Activated CD8-positive, alpha-beta memory T cell treated with anti-CD3 and anti-CD28 coated beads, Interleukin-2, amount 10 ng/mL, durations not matched to agents 7 days and 5 days (primary cell): ENCODE results near the gene CHD1L. TPM values are rescaled to one million over a fixed set of nuclear protein-coding genes. Genes with fewer than 3 reads are reported as not detected.
"Not testable (repeated sequence)": the region's sequence is repeated elsewhere in the genome, so short reads cannot be mapped to it uniquely, and the experiment has no call there.

Experiments used
- ATAC-seq: fragments of 150-1000 bp; cut with Tn5 transposase; one replicate; pipeline ENCODE4 v1.10.0; 2021; ENCODE audit warnings: moderate library complexity
- CTCF ChIA-PET: fragments of 350-600 bp; sonication (Branson Sonifier 250); formaldehyde crosslinking; loops from one replicate; lab custom pipeline; 2021; ENCODE audit warnings: antibody characterized with exemption; lab: Charles Lee
- DNase-seq: peaks from one replicate; pipeline ENCODE4 v3.0.0-alpha.2; 2020
- H3K27ac Mint-ChIP-seq: one replicate; pipeline ENCODE4 v1.8.0; 2021; ENCODE audit warnings: mild to moderate bottlenecking, mixed read lengths
- H3K27me3 Mint-ChIP-seq: one replicate; pipeline ENCODE4 v1.8.0; 2021; ENCODE audit warnings: mixed read lengths
- H3K36me3 Mint-ChIP-seq: one replicate; pipeline ENCODE4 v1.8.0; 2021; ENCODE audit warnings: mild to moderate bottlenecking, mixed read lengths
- H3K4me1 Mint-ChIP-seq: one replicate; pipeline ENCODE4 v1.8.0; 2021; ENCODE audit warnings: mixed read lengths
- H3K4me3 Mint-ChIP-seq: one replicate; pipeline ENCODE4 v1.8.0; 2021; ENCODE audit warnings: mild to moderate bottlenecking, moderate library complexity, mixed read lengths
- H3K9me3 Mint-ChIP-seq: one replicate; pipeline ENCODE4 v1.8.0; 2022; ENCODE audit warnings: low read depth, mixed read lengths
- total RNA-seq, 2 experiments: library from RNA; stranded (reverse); gene quantifications; one replicate each; pipeline ENCODE4 v1.2.3, GENCODE V29; 2021

Gene CHD1L
- 10 to 100 TPM; 82.2 to 83.7 TPM for total RNA-seq

DNA sequence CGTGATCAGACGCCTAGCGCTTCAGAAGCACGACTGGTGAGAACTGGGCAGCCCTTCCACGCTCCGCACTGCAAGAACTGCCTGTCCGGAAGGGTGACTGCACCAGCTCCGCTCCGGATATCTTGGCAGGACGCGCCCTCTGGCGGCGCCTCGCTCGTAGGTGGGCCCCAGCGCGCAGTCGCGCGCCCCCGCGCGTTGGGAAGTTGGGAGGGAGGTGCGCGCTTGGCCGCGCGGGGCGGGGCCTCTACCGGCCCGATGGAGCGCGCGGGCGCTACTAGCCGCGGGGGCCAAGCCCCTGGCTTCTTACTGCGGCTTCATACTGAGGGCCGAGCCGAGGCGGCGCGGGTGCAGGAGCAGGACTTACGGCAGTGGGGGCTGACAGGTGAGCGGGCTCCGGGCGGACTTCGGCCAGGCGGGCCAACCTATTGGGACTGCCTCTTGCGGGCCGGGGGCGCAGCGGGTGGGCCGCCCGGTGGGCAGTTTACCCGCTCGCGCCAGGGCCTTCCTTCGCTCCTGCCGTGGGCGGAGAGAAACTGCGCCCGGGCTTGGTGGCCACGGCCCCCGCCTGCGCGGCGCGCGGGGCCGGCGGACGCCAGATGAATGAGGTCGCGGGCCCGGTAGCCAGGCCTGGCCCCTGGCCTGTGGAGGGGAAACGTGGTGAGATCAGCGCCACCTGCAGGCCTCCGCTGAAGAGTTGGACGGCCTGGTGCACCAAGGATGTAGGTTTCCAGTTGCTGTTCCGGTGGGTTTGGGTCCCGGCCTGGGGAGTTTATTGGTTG, at the start of gene CHD1L:
CHD1L (plus strand) TSS at position 236 of the 779 bp plus-strand sequence; CDS start at position 256, 20 bp downstream.
- CTCF ChIA-PET = interaction anchor here (0.6 to 3.5 kb wide), 24 partner anchors 11 to 1064 kb away, joined by 3 to 42 read pairs (median 3); partner anchors contain the start of genes FMO5 and PRKAB2
- DNase-seq (peak; percentile 96), ATAC-seq (peak; percentile 93)
- peaks cover 15% of the 10 kb centered on the region for H3K27me3 Mint-ChIP-seq
- peak within 1 kb of the TSS; percentile 87 for H3K27ac Mint-ChIP-seq
- no peaks in the 10 kb centered on the region for H3K9me3 Mint-ChIP-seq
- peaks cover 13% of the 10 kb centered on the region for H3K36me3 Mint-ChIP-seq
- H3K4me3 Mint-ChIP-seq = peak within 1 kb of the TSS; percentile 97
- H3K4me1 Mint-ChIP-seq = peaks cover 39% of the 10 kb centered on the region

- CTCF ChIA-PET = interaction anchor here (1.2 kb wide), 1 partner anchor 46 kb away, joined by 3 read pairs; no protein-coding TSS in a partner anchor
- not testable (repeated sequence) for H3K4me3 Mint-ChIP-seq, DNase-seq, H3K4me1 Mint-ChIP-seq, H3K27ac Mint-ChIP-seq, ATAC-seq, H3K9me3 Mint-ChIP-seq, H3K36me3 Mint-ChIP-seq, H3K27me3 Mint-ChIP-seq
Measured at GRCh38 chr1:147197324-147197723, 45.2 kb upstream of the CHD1L start.

GRCh38 chr1:147201276-147201675, 41.2 kb upstream of the CHD1L start:
- peaks cover 8% of the 10 kb centered on the region for H3K4me1 Mint-ChIP-seq
- H3K4me3 Mint-ChIP-seq = no peak overlapping the region
- no peak for ATAC-seq
- no peak overlapping the region for H3K27ac Mint-ChIP-seq
- H3K36me3 Mint-ChIP-seq = peaks cover 2% of the 10 kb centered on the region
- H3K27me3 Mint-ChIP-seq = no peaks in the 10 kb centered on the region
- CTCF ChIA-PET = no interaction called here
- no peak for DNase-seq
- no peaks in the 10 kb centered on the region for H3K9me3 Mint-ChIP-seq

DNA sequence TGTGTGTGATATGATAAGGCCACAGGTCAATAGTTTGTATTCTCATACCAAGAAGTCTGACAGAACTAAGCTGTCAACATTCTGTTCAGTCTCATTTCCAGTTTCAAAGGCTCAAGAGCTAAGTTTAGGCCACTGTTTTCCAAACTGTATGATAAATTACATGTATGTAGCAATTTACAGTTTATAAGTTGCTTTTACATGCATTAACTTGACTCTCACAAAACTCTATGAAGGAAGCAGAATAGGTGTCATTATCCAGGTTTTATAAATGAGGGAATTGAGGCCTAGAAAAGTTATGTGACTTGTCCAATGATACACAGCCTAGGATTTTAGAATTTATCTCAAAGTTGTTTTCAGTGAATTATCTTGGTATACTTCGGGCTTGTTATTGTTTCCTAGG, 40.7 kb upstream of the CHD1L start:
- peaks cover 2% of the 10 kb centered on the region for H3K36me3 Mint-ChIP-seq
- H3K4me3 Mint-ChIP-seq = no peak overlapping the region
- H3K4me1 Mint-ChIP-seq = peaks cover 8% of the 10 kb centered on the region
- no peaks in the 10 kb centered on the region for H3K9me3 Mint-ChIP-seq
- CTCF ChIA-PET = no interaction called here
- no peak for DNase-seq
- no peaks in the 10 kb centered on the region for H3K27me3 Mint-ChIP-seq
- H3K27ac Mint-ChIP-seq = no peak overlapping the region
- no peak for ATAC-seq

- CTCF ChIA-PET = no interaction called here
- Mint-ChIP-seq H3K27ac (no peak overlapping the region), H3K4me1 (peaks cover 8% of the 10 kb centered on the region), H3K9me3 (no peaks in the 10 kb centered on the region), H3K36me3 (peaks cover 2% of the 10 kb centered on the region), H3K4me3 (no peak overlapping the region), H3K27me3 (no peaks in the 10 kb centered on the region)
- DNase-seq (no peak), ATAC-seq (no peak)
Measured at GRCh38 chr1:147202576-147202975, 39.9 kb upstream of the CHD1L start.

DNA sequence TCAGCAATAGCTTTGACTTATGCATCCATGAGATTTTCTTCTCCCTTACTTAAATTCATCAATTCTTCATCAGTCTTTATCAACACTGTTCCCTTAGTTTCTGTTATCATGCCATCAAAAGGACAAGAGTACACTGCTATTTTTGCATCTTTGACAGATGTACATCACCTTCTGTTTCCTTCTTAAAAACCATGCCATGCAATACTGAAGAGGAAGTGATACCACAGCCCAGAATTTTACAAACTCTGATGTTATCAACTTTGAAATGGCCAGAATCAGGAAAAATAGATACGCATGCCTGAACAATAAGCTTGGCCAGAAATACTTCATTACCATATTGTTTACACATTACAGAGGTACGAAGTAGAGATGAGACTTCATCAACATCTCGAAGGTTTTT, 38.4 kb upstream of the CHD1L start:
- H3K4me1 Mint-ChIP-seq = peaks cover 3% of the 10 kb centered on the region
- no peak for ATAC-seq
- no peak for DNase-seq
- no peaks in the 10 kb centered on the region for H3K27me3 Mint-ChIP-seq
- CTCF ChIA-PET = no interaction called here
- H3K27ac Mint-ChIP-seq = no peak overlapping the region
- peaks cover under 1% of the 10 kb centered on the region for H3K36me3 Mint-ChIP-seq
- no peaks in the 10 kb centered on the region for H3K9me3 Mint-ChIP-seq
- no peak overlapping the region for H3K4me3 Mint-ChIP-seq

- no peaks in the 10 kb centered on the region for H3K27me3 Mint-ChIP-seq
- H3K27ac Mint-ChIP-seq = no peak overlapping the region
- no peaks in the 10 kb centered on the region for H3K36me3 Mint-ChIP-seq
- no peaks in the 10 kb centered on the region for H3K9me3 Mint-ChIP-seq
- no peak for ATAC-seq
- DNase-seq = no peak
- no peak overlapping the region for H3K4me3 Mint-ChIP-seq
- CTCF ChIA-PET = no interaction called here
- no peaks in the 10 kb centered on the region for H3K4me1 Mint-ChIP-seq
Measured at GRCh38 chr1:147207192-147207591, 35.3 kb upstream of the CHD1L start.

DNA sequence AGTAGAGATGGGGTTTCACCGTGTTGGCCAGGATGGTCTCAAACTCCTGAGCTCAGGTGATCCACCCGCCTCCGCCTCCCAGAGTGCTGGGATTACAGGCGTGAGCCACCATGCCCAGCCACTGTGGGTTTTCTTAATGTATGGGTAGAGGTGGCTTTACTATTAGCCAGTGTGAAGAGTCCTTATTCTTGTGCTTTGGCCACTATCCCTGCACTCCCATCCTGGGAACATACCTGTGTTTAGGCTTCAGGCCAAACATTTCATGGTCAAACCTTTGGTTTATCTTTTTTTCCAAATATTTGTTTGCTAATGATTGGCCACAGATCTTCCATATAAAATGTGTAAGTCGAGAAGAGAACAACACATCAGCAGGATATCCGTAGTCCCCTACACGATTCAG, 33.9 kb upstream of the CHD1L start:
- H3K9me3 Mint-ChIP-seq = no peaks in the 10 kb centered on the region
- H3K27me3 Mint-ChIP-seq = no peaks in the 10 kb centered on the region
- CTCF ChIA-PET = no interaction called here
- H3K27ac Mint-ChIP-seq = no peak overlapping the region
- ATAC-seq (no peak), DNase-seq (no peak)
- no peaks in the 10 kb centered on the region for H3K4me1 Mint-ChIP-seq
- H3K4me3 Mint-ChIP-seq = no peak overlapping the region
- no peaks in the 10 kb centered on the region for H3K36me3 Mint-ChIP-seq

DNA sequence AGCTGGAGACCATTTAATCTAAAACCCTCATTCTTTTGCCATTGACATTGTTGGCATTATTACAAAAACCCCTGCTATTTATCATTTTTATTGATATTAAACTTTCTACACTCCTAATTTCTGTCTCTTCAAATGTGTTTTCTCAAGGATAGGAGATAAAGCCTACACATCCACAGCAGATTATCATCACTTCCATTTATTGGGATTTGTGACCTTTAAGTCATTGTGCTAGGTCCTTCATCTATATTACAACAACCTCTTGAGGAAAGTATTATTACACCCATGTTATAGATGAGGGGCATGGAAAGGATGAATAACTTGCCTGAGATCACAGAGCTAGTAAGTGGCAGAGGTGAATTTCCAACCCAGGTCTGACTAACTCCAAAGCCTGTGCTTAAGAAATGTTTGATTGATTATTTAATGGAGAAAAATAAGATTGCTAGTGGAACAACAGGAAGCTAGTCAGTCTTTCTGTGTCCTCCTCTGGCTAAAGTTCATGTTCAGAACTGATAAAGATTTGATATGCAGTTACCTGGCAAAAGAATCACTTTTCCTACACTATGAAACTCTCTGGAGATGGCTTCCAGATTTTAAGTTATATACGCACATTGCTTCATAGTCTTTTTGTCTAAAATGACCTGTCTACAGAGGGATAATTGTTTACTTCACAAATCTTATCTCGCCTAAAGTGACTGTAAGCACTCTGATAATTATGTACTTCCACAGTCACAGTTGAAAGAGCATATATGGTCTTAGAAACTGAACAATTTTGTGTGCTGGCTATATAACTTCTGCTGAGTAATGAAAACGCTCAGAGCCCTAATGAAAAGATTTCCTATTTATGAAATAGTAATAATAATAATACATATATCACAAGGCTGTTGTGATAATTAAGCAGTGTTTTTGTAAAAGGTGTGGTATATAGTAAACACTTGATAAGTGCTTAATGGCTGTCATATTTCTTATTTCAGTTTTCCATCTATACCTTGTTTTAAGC, 32.4 kb upstream of the CHD1L start:
- CTCF ChIA-PET = no interaction called here
- H3K4me3 Mint-ChIP-seq = no peak overlapping the region
- no peaks in the 10 kb centered on the region for H3K9me3 Mint-ChIP-seq
- H3K27ac Mint-ChIP-seq = no peak overlapping the region
- no peaks in the 10 kb centered on the region for H3K4me1 Mint-ChIP-seq
- no peaks in the 10 kb centered on the region for H3K27me3 Mint-ChIP-seq
- no peaks in the 10 kb centered on the region for H3K36me3 Mint-ChIP-seq
- no peak for DNase-seq
- no peak for ATAC-seq

- no peak for ATAC-seq
- H3K36me3 Mint-ChIP-seq = no peaks in the 10 kb centered on the region
- no peaks in the 10 kb centered on the region for H3K27me3 Mint-ChIP-seq
- DNase-seq = no peak
- H3K4me1 Mint-ChIP-seq = no peaks in the 10 kb centered on the region
- no peak overlapping the region for H3K4me3 Mint-ChIP-seq
- CTCF ChIA-PET = no interaction called here
- H3K9me3 Mint-ChIP-seq = no peaks in the 10 kb centered on the region
- no peak overlapping the region for H3K27ac Mint-ChIP-seq
Measured at GRCh38 chr1:147210987-147211386, 31.5 kb upstream of the CHD1L start.

GRCh38 chr1:147211577-147211976, 30.9 kb upstream of the CHD1L start:
- H3K27ac Mint-ChIP-seq = no peak overlapping the region
- ATAC-seq (no peak), DNase-seq (no peak)
- no peaks in the 10 kb centered on the region for H3K9me3 Mint-ChIP-seq
- H3K4me3 Mint-ChIP-seq = no peak overlapping the region
- H3K36me3 Mint-ChIP-seq = no peaks in the 10 kb centered on the region
- CTCF ChIA-PET = no interaction called here
- H3K4me1 Mint-ChIP-seq = no peaks in the 10 kb centered on the region
- H3K27me3 Mint-ChIP-seq = no peaks in the 10 kb centered on the region

DNA sequence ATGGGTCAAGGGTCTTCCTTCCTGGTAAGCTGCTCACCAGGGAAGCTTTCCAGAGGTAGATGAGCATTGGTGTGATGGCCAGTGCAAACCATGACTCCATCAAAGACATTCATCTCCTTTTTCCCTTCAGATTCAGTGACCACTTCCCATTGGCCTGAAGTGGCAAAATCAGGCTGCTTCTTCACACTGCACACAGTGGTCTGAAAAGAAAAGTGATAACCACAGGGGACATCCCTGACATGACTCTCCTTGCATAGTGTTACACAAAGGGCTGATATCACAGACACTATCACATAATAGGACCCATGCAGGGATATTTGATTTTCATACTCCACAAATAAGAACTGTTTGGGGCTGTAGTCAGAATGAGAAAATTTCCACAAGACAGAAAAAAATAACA, 29.2 kb upstream of the CHD1L start:
- ATAC-seq = no peak

GRCh38 chr1:147214325-147214724, 28.2 kb upstream of the CHD1L start:
- H3K4me3 Mint-ChIP-seq = no peak overlapping the region
- H3K27ac Mint-ChIP-seq = no peak overlapping the region
- H3K4me1 Mint-ChIP-seq = no peaks in the 10 kb centered on the region
- ATAC-seq (no peak), DNase-seq (no peak)
- no peaks in the 10 kb centered on the region for H3K36me3 Mint-ChIP-seq
- CTCF ChIA-PET = interaction anchor here (1.6 kb wide), 1 partner anchor 28 kb away, joined by 4 read pairs; the partner anchor contains the start of gene CHD1L
- peaks cover 3% of the 10 kb centered on the region for H3K27me3 Mint-ChIP-seq
- H3K9me3 Mint-ChIP-seq = no peaks in the 10 kb centered on the region

More for the DNA sequence above, 29.2 kb upstream of the CHD1L start:
- no peaks in the 10 kb centered on the region for H3K27me3 Mint-ChIP-seq
- CTCF ChIA-PET = interaction anchor here (1.6 kb wide), 1 partner anchor 29 kb away, joined by 4 read pairs; the partner anchor contains the start of gene CHD1L
- H3K27ac Mint-ChIP-seq = no peak overlapping the region
- no peak for DNase-seq
- no peaks in the 10 kb centered on the region for H3K36me3 Mint-ChIP-seq
- H3K9me3 Mint-ChIP-seq = no peaks in the 10 kb centered on the region
- H3K4me1 Mint-ChIP-seq = no peaks in the 10 kb centered on the region
- H3K4me3 Mint-ChIP-seq = no peak overlapping the region
